ENCODE measurements around the gene OR52H1.

OR52H1 gene

GRCh38 chr11:5531053-5531831 is 17.1 kb downstream of the OR52H1 start:
- no peak for DNase-seq (ENCODE audit: low spot score)

DNA sequence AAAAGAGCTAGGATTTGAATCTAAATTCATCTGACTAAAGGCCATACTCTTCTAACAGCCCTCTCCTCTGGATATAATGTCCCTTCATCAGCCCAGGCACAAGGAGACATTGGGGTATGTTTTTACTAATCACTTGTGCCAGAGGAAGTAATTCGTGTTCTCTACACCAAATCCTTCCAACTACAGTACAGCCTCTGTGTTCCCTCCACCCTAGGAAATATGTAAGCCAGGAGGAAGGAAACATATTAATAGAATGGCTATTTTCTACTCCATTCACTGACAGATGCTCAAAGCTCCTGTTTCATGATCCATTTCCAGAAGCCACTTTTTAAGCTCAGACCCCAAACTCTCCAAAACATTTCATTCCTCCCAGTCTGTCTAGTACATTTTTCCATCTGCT is 19.8 kb downstream of the OR52H1 start:
- DNase-seq (ENCODE audit: low spot score): no peak

DNA sequence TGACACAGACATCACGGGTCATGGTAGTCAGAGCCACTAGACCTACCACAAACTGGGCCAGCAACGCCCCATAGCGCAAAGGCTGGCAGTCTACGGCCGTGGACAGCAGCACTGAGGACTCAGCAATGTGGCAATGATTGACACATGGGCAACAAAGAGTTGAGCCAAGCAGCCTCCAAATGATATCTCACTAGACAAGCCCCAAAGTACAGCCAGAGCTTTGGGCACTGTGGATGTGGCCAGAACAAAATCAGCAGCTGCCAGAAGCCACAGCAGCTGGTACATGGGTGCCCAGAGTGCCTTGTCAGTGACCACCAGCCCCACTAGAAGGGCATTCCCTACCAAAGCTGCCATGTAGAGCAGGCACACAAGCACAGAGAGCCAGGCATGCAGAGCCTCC is 20.6 kb downstream of the OR52H1 start:
- no peak for DNase-seq (ENCODE audit: low spot score)

DNA sequence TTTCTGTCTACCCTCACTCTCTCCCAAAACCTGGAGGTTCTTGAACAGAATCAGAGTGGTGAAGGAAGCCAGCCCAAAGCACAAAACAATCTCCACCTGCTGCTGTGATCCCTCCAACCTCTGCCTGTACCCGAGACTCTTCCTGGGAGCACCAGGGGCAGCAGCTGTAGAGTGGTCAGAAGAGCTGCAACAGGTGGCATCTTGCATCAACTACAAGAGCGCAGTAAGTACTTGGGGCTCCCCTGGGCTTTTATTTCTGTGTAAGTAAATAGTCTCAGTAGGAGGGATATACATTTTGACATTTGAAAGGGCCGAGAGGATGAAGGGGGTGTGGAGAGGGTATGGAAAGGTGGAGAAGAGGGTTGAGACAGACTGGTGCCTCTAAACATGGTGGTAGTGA is 23.6 kb downstream of the OR52H1 start:
- no peak for DNase-seq (ENCODE audit: low spot score)

- DNase-seq (ENCODE audit: low spot score): no peak
These were observed 26.0 kb downstream of the OR52H1 start for GRCh38 chr11:5522308-5522707.

DNA sequence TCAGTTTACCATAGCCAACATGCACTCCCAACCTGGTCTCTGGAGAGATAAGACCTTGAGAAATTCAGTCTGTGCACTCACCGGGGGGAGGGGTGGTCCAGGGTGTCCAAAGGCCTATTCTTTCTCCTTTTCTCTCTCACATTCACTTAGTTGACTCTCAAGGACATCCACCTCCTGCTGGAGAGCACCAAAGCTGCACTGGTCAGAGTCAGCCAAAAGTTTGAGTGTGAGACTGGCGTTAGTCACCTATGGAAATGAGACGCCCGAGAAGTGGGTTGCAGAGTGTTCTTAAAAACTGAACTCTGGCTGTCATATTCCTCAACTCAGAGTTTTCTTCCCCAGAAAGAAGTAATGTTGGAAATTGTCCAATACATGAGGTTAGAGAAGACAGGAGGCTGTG is 26.8 kb downstream of the OR52H1 start:
- no peak for DNase-seq (ENCODE audit: low spot score)

GRCh38 chr11:5516599-5516998 is 31.7 kb downstream of the OR52H1 start, which contains the start of gene UBQLNL:
Gene UBQLNL, minus strand, starts transcription at chr11:5516699. Its CDS starts 258 bp downstream, at chr11:5516441.
- DNase-seq (ENCODE audit: low spot score): no peak

GRCh38 chr11:5514841-5515240 is 33.5 kb downstream of the OR52H1 start:
- no peak for DNase-seq (ENCODE audit: low spot score)

GRCh38 chr11:5509803-5510202 is 38.5 kb downstream of the OR52H1 start, which contains the start of gene UBQLN3:
Gene UBQLN3, minus strand, starts transcription at chr11:5509957. Its CDS starts 399 bp downstream, at chr11:5509558.
- DNase-seq (ENCODE audit: low spot score): no peak

GRCh38 chr11:5508605-5509004 is 39.7 kb downstream of the OR52H1 start:
- no peak for DNase-seq (ENCODE audit: low spot score)

DNA sequence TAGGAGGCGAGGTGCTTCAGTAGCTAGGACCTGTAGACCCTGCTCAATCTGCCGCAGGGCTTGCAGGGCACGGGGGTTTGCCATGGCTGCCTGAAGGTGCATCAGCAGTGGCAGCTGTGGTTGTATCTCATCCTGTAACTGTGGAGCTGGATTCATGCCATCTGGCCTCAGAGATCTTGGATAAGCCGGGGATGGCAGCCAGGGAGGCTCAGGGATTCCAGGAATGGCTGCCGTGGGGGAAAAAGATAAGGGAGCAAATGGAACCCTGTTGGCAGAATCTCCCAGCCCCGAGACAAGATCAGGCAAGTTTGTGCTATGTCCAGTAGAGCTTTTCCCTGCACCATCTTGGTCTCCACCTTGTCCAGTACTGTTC is 40.4 kb downstream of the OR52H1 start:
- no peak for DNase-seq (ENCODE audit: low spot score)

- no peak for DNase-seq (ENCODE audit: low spot score)
These were observed 41.0 kb downstream of the OR52H1 start for GRCh38 chr11:5507177-5507932.

- DNase-seq (ENCODE audit: low spot score): no peak
These were observed 42.8 kb downstream of the OR52H1 start for GRCh38 chr11:5505363-5506048.

- no peak for DNase-seq (ENCODE audit: low spot score)
These were observed 43.9 kb downstream of the OR52H1 start for GRCh38 chr11:5504403-5504921.

DNA sequence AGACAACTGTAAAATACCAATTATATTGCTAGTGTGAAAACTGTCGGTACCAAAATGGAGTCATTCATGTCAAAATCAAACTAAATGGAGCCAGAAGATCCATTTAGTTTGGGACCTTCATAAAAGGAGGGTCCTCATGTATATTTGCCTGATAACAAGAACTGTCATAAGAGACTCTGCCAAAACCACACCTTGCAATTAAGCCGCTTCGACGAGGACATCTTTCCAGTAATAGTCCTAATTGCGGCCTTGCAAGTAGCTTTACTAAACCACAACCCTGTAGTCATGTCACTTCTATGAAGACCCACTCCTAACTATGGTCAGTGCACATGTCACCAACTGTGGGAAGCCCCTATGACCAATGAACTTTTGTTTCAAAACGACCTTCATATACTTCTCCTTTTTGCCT is 47.9 kb downstream of the OR52H1 start:
- no peak for DNase-seq (ENCODE audit: low spot score)

- no peak for DNase-seq (ENCODE audit: low spot score)
These were observed 48.7 kb downstream of the OR52H1 start for GRCh38 chr11:5499671-5500070.
